Adipocyte (in vitro differentiated cells): ENCODE data around the gene CENPH.
"Not testable (repeated sequence)": the region's sequence is repeated elsewhere in the genome, so short reads cannot be mapped to it uniquely, and the experiment has no call there.

Source experiments
- DNase-seq: peaks from one replicate; pipeline ENCODE4 v3.0.0-alpha.2; 2015; ENCODE audit warnings: low read depth
- H3K27me3 ChIP-seq: replicated peaks from 2 replicates; pipeline ENCODE4 v1.7.0; 2013; ENCODE audit warnings: mild to moderate bottlenecking, low read length, moderate library complexity; ENCODE audit not compliant: control insufficient read depth, insufficient read depth
- H3K36me3 ChIP-seq: 2 replicates; pipeline ENCODE4 v1.7.0; 2013; ENCODE audit warnings: low read length, mild to moderate bottlenecking, moderate library complexity; ENCODE audit not compliant: control insufficient read depth, insufficient read depth, severe bottlenecking
- H3K4me1 ChIP-seq: 2 replicates; pipeline ENCODE4 v1.7.0; 2013; ENCODE audit warnings: mild to moderate bottlenecking, low read length, moderate library complexity; ENCODE audit not compliant: control insufficient read depth, insufficient read depth
- H3K4me3 ChIP-seq: 2 replicates; pipeline ENCODE4 v1.7.0; 2013; ENCODE audit warnings: mild to moderate bottlenecking, low read length, moderate library complexity
- H3K9ac ChIP-seq: 2 replicates; pipeline ENCODE4 v1.7.0; 2013; ENCODE audit warnings: mild to moderate bottlenecking, low read length, moderate library complexity
- H3K9me3 ChIP-seq: 2 replicates; pipeline ENCODE4 v1.7.0; 2013; ENCODE audit warnings: mild to moderate bottlenecking, low read length, moderate library complexity; ENCODE audit not compliant: control insufficient read depth

CENPH gene

GRCh38 chr5:69209602-69210001 lies 20.2 kb downstream of the CENPH start:
- DNase-seq: peak; percentile 69
- no peaks in the 10 kb centered on the region for H3K9me3 ChIP-seq
- no peaks in the 10 kb centered on the region for H3K36me3 ChIP-seq

GRCh38 chr5:69211200-69211599 lies 21.8 kb downstream of the CENPH start:
- no peak overlapping the region for H3K4me3 ChIP-seq
- no peak for DNase-seq
- H3K36me3 ChIP-seq: no peaks in the 10 kb centered on the region
- H3K4me1 ChIP-seq: peaks cover 13% of the 10 kb centered on the region
- H3K9ac ChIP-seq: no peak overlapping the region
- no peaks in the 10 kb centered on the region for H3K9me3 ChIP-seq
- H3K27me3 ChIP-seq: no peaks in the 10 kb centered on the region

More at GRCh38 chr5:69209602-69210001, 20.2 kb downstream of the CENPH start:
- H3K27me3 ChIP-seq: no peaks in the 10 kb centered on the region
- H3K9ac ChIP-seq: no peak overlapping the region
- H3K4me1 ChIP-seq: peaks cover 13% of the 10 kb centered on the region
- H3K4me3 ChIP-seq: no peak overlapping the region

- no peak for DNase-seq
- Histone ChIP-seq H3K4me1 (peaks cover 15% of the 10 kb centered on the region), H3K27me3 (no peaks in the 10 kb centered on the region), H3K9ac (no peak overlapping the region), H3K36me3 (no peaks in the 10 kb centered on the region), H3K4me3 (no peak overlapping the region), H3K9me3 (no peaks in the 10 kb centered on the region)
These were observed 22.6 kb downstream of the CENPH start for GRCh38 chr5:69212022-69212421.

GRCh38 chr5:69213513-69214215 lies 24.3 kb downstream of the CENPH start:
- Histone ChIP-seq H3K4me3 (no peak overlapping the region), H3K4me1 (peaks cover 21% of the 10 kb centered on the region), H3K27me3 (no peaks in the 10 kb centered on the region), H3K9ac (no peak overlapping the region), H3K36me3 (no peaks in the 10 kb centered on the region), H3K9me3 (no peaks in the 10 kb centered on the region)
- DNase-seq: peak; percentile 68

GRCh38 chr5:69217151-69217511 lies 27.7 kb downstream of the CENPH start:
- Histone ChIP-seq H3K9me3 (no peaks in the 10 kb centered on the region), H3K4me3 (peak overlapping the region; percentile 98), H3K4me1 (peaks cover 22% of the 10 kb centered on the region), H3K27me3 (no peaks in the 10 kb centered on the region), H3K9ac (peak overlapping the region; percentile 94), H3K36me3 (no peaks in the 10 kb centered on the region)
- DNase-seq: no peak

GRCh38 chr5:69217548-69218526 lies 28.5 kb downstream of the CENPH start:
- DNase-seq: peak; percentile 98
- Histone ChIP-seq H3K27me3 (no peaks in the 10 kb centered on the region), H3K4me1 (peaks cover 24% of the 10 kb centered on the region), H3K4me3 (peak overlapping the region; percentile 98), H3K9me3 (no peaks in the 10 kb centered on the region), H3K36me3 (no peaks in the 10 kb centered on the region), H3K9ac (peak overlapping the region; percentile 94)

- no peak for DNase-seq
- H3K36me3 ChIP-seq: no peaks in the 10 kb centered on the region
These were observed 30.6 kb downstream of the CENPH start for GRCh38 chr5:69219939-69220338.

GRCh38 chr5:69220371-69220770 lies 31.0 kb downstream of the CENPH start:
- H3K36me3 ChIP-seq, H3K27me3 ChIP-seq, H3K9ac ChIP-seq, H3K9me3 ChIP-seq, DNase-seq, H3K4me3 ChIP-seq: not testable (repeated sequence)
- peaks cover 19% of the 10 kb centered on the region for H3K4me1 ChIP-seq

More at GRCh38 chr5:69219939-69220338, 30.6 kb downstream of the CENPH start:
- Histone ChIP-seq H3K4me3 (no peak overlapping the region), H3K4me1 (peaks cover 19% of the 10 kb centered on the region), H3K9me3 (no peaks in the 10 kb centered on the region), H3K27me3 (no peaks in the 10 kb centered on the region), H3K9ac (no peak overlapping the region)

- H3K9ac ChIP-seq, H3K27me3 ChIP-seq, H3K4me3 ChIP-seq, H3K36me3 ChIP-seq, DNase-seq, H3K9me3 ChIP-seq: not testable (repeated sequence)
- H3K4me1 ChIP-seq: peaks cover 19% of the 10 kb centered on the region
These were observed 31.4 kb downstream of the CENPH start for GRCh38 chr5:69220833-69221232.

GRCh38 chr5:69224520-69224919 lies 35.1 kb downstream of the CENPH start:
- no peak overlapping the region for H3K9ac ChIP-seq
- DNase-seq: no peak
- H3K36me3 ChIP-seq: peaks cover 19% of the 10 kb centered on the region
- no peak overlapping the region for H3K4me3 ChIP-seq
- H3K9me3 ChIP-seq: no peaks in the 10 kb centered on the region
- H3K27me3 ChIP-seq: no peaks in the 10 kb centered on the region
- H3K4me1 ChIP-seq: peaks cover 5% of the 10 kb centered on the region

- H3K9ac ChIP-seq: no peak overlapping the region
- H3K4me1 ChIP-seq: peaks cover 5% of the 10 kb centered on the region
- H3K36me3 ChIP-seq: peaks cover 30% of the 10 kb centered on the region
- no peaks in the 10 kb centered on the region for H3K9me3 ChIP-seq
- H3K27me3 ChIP-seq: no peaks in the 10 kb centered on the region
- no peak for DNase-seq
- H3K4me3 ChIP-seq: no peak overlapping the region
These were observed 36.5 kb downstream of the CENPH start for GRCh38 chr5:69225860-69226259.
